ENCODE measurements around the gene SLIT3.

GRCh38 chr5:168836603-168837231 lies 464.2 kb downstream of the SLIT3 start:
- TF ChIP-seq GATA3 (IDR thresholded peaks at IDR 0.05; ENCODE audit: low read depth, low read length) (no peak), GATA2 (IDR thresholded peaks at IDR 0.05; ENCODE audit: low read depth, low read length) (no peak)

Data from SH-SY5Y (cell line).